Measurements from ENCODE around the gene DCP1A. TPM values are rescaled to one million over a fixed set of nuclear protein-coding genes. Genes with fewer than 3 reads are reported as not detected.

DCP1A gene
- total and polyA plus RNA-seq, 2 donors (not counting 3 experiments of a cell fraction or from before 2014, with no cell fraction given): 32.3 to 38.0 TPM

DNA sequence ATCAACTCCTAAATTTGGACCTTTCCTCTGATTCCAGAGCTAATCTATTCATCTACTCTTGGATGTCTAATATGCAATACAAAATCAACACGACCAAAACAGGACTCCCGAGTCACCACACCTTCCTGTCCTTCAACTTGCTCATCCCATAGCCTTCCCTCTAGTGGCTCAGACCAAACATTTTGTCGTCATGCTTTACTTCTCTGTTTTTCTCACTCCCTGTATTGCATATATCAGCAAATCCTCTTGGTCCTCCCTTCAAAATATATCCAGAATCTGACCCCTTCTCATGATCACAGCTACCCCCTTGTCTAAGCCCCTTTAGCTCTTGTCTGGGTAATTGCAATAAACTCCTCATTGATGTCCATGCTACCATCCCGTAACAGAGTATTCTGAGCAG is 30.5 kb upstream of the DCP1A start:
- dilution Hi-C loops (cut with MboI; ENCODE audit: extremely low pct_ligation_motif_present, low sequenced_read_pairs): no loop called here

More for the DNA sequence above, 30.5 kb upstream of the DCP1A start:
- intact Hi-C loops (cut with micrococcal nuclease): no loop called here
- no peaks in the 10 kb centered on the region for H3K9me3 ChIP-seq (replicated peaks; ENCODE audit: control insufficient read depth, insufficient read depth, low read length)
- TF ChIP-seq POLR2AphosphoS5 (IDR thresholded peaks at IDR 0.05; ENCODE audit: insufficient read depth, low read depth, low read length) (no peak), GATA2 (IDR thresholded peaks at IDR 0.05; ENCODE audit: insufficient read depth, insufficient read length, low read depth, low read length) (no peak), FOS (IDR thresholded peaks at IDR 0.05; ENCODE audit: borderline replicate concordance, insufficient read depth, low read length) (no peak), JUN (IDR thresholded peaks at IDR 0.05; ENCODE audit: borderline replicate concordance, insufficient read depth, insufficient read length, low read depth) (no peak), EZH2 (IDR thresholded peaks at IDR 0.05; ENCODE audit: borderline replicate concordance, low read depth, low read length, severe bottlenecking) (no peak), MYC (IDR thresholded peaks at IDR 0.05; ENCODE audit: low read depth, low read length) (no peak), POLR2A (IDR thresholded peaks at IDR 0.05; ENCODE audit: low read depth, low read length) (no peak)
- TF ChIP-seq, protein P1, sequence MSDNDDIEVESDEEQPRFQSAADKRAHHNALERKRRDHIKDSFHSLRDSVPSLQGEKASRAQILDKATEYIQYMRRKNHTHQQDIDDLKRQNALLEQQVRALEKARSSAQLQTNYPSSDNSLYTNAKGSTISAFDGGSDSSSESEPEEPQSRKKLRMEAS (IDR thresholded peaks at IDR 0.05; ENCODE audit: insufficient read depth, insufficient read length): no peak
- TF ChIP-seq, protein P2, sequence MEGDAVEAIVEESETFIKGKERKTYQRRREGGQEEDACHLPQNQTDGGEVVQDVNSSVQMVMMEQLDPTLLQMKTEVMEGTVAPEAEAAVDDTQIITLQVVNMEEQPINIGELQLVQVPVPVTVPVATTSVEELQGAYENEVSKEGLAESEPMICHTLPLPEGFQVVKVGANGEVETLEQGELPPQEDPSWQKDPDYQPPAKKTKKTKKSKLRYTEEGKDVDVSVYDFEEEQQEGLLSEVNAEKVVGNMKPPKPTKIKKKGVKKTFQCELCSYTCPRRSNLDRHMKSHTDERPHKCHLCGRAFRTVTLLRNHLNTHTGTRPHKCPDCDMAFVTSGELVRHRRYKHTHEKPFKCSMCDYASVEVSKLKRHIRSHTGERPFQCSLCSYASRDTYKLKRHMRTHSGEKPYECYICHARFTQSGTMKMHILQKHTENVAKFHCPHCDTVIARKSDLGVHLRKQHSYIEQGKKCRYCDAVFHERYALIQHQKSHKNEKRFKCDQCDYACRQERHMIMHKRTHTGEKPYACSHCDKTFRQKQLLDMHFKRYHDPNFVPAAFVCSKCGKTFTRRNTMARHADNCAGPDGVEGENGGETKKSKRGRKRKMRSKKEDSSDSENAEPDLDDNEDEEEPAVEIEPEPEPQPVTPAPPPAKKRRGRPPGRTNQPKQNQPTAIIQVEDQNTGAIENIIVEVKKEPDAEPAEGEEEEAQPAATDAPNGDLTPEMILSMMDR (IDR thresholded peaks at IDR 0.05; ENCODE audit: extremely low read depth in 1 of 2, insufficient read depth in 1 of 2, low read depth in 1 of 2, low read length in 2 of 2): no peak
- BruUV-seq (replicated peaks): no TSS peak
- H2AFZ ChIP-seq (ENCODE audit: low read depth, low read length): no peak overlapping the region
- H3K27me3 ChIP-seq (ENCODE audit: control insufficient read depth in 2 of 2, insufficient read depth in 2 of 2, low read length in 2 of 2): peaks cover 0 to 4% of the 10 kb centered on the region in 2 experiments
- no peak overlapping the region for H3K9ac ChIP-seq (replicated peaks; ENCODE audit: extremely low read depth, insufficient read depth, low read length)
- POLR2A ChIA-PET: no interaction called here
- H3K9me1 ChIP-seq (replicated peaks; ENCODE audit: control insufficient read depth, extremely low read depth, insufficient read depth, low read length): no peaks in the 10 kb centered on the region
- no peaks in the 10 kb centered on the region for H3K79me2 ChIP-seq (ENCODE audit: control insufficient read depth, insufficient read depth, low read length)
- FAIRE-seq (no peak), DNase-seq (ENCODE audit: low read depth, low spot score) (no peak)
- no peak overlapping the region for H3K4me3 ChIP-seq (replicated peaks in 1 of 3; ENCODE audit: insufficient read depth in 1 of 3, low read depth in 1 of 3, low read length in 3 of 3)
- H3K27ac ChIP-seq (ENCODE audit: insufficient read depth, low read depth, low read length): no peak overlapping the region
- H3K36me3 ChIP-seq (ENCODE audit: control insufficient read depth in 2 of 2, extremely low read depth in 1 of 2, insufficient read depth in 2 of 2, low read length in 2 of 2): no peaks in the 10 kb centered on the region
- CTCF ChIA-PET: interaction anchor here (1.5 to 5.2 kb wide), 2 partner anchors 30 to 331 kb away, joined by 3 to 43 read pairs; partner anchors contain the start of gene DCP1A
- no peak overlapping the region for H3K4me2 ChIP-seq (ENCODE audit: insufficient read depth, low read length)
- H3K4me1 ChIP-seq (ENCODE audit: control insufficient read depth, extremely low read depth, insufficient read depth, low read length): no peaks in the 10 kb centered on the region
- no peaks in the 10 kb centered on the region for H4K20me1 ChIP-seq (replicated peaks; ENCODE audit: control insufficient read depth, extremely low read depth, insufficient read depth, low read length)

Data from endothelial cell of umbilical vein (primary cell).